Esophagus muscularis mucosa (tissue), 3 donors: ENCODE measurements around the gene PEX11G.

Experiments
- POLR2A ChIP-seq: fragments of 450-650 bp; IDR thresholded peaks from one replicate; pipeline ENCODE4 v1.6.1; 2017; ENCODE audit warnings: antibody characterized with exemption, moderate library complexity, mild to moderate bottlenecking, low read depth
- TF ChIP-seq, protein P1 (sequence below), 3 experiments: fragments of 200-600 bp in 2 of 3; fragments of 450-650 bp in 1 of 3; sonication (generic) in 2 of 3; IDR thresholded peaks; one replicate each; pipeline ENCODE4 v1.5.1; 2017 to 2019; ENCODE audit warnings: antibody characterized with exemption in 3 of 3, mild to moderate bottlenecking in 2 of 3, moderate library complexity in 1 of 3

DNA sequence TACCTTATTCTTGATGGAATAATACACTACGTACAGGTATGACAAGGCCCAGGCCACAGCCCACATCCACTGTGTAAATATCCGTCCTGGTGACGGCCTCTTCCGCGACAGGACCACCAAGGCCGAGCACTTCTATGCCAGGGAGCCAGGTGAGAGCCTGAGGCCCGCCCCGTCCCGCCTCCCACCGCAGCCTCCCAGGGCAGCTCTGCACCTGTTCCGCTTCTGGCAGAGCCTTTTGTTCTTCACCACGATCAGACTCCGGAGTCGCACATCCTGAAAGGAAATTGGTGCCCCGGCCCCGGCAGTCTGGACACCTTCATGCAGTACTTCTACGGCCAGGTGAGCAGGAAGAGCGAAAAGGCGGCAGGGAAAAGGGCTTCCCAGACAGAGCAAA, 16.4 kb upstream of the PEX11G start:
- TF ChIP-seq, protein P1, sequence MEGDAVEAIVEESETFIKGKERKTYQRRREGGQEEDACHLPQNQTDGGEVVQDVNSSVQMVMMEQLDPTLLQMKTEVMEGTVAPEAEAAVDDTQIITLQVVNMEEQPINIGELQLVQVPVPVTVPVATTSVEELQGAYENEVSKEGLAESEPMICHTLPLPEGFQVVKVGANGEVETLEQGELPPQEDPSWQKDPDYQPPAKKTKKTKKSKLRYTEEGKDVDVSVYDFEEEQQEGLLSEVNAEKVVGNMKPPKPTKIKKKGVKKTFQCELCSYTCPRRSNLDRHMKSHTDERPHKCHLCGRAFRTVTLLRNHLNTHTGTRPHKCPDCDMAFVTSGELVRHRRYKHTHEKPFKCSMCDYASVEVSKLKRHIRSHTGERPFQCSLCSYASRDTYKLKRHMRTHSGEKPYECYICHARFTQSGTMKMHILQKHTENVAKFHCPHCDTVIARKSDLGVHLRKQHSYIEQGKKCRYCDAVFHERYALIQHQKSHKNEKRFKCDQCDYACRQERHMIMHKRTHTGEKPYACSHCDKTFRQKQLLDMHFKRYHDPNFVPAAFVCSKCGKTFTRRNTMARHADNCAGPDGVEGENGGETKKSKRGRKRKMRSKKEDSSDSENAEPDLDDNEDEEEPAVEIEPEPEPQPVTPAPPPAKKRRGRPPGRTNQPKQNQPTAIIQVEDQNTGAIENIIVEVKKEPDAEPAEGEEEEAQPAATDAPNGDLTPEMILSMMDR (IDR thresholded peaks at IDR 0.05) = no peak
- TF ChIP-seq POLR2A = no peak
